ENCODE measurements around the gene NOL4L.

DNA sequence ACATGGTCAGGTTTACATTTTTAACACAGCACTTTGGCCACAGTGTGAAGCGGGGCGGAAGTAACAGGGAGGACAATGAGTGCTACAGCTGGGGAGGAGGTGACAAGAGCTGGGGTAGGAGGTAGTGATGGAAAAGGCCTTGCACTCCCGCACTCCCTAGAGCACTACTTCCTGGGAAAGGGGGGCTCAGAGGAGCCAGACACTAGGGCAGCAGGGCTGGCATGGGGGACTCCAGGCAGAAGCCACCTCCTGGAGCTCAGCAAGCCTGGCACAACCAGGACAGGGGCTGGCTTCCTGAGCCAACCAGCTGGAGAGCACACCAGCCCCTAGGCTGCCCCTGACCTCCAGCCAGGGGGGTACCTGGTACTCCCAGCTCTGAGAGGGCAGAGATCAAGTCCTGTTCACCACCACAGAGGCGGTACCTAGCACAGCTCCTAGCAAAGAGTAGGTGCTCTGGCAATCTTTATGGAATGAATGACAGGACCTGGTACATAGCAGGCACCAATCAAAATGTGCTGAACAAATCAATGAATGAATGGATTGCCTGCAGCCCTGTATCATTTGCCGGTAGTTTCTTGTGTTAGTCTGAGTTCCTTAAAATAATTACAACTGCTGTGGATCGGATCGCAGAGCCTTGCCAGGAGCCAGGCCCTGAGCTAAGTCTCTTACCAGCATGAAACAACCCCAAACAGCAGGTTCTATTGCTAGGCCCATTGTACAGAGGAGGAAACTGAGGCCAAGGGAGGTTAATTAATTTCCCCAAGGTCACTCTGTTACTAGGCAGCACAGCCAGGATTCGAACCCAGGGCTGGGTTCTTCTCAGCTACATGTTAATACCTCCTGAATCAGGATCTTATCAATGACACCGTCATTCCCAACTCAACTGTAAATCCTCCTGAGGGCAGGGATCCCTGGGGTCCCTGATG lies 15.5 kb downstream of the NOL4L start:
- TF ChIP-seq, protein P1, sequence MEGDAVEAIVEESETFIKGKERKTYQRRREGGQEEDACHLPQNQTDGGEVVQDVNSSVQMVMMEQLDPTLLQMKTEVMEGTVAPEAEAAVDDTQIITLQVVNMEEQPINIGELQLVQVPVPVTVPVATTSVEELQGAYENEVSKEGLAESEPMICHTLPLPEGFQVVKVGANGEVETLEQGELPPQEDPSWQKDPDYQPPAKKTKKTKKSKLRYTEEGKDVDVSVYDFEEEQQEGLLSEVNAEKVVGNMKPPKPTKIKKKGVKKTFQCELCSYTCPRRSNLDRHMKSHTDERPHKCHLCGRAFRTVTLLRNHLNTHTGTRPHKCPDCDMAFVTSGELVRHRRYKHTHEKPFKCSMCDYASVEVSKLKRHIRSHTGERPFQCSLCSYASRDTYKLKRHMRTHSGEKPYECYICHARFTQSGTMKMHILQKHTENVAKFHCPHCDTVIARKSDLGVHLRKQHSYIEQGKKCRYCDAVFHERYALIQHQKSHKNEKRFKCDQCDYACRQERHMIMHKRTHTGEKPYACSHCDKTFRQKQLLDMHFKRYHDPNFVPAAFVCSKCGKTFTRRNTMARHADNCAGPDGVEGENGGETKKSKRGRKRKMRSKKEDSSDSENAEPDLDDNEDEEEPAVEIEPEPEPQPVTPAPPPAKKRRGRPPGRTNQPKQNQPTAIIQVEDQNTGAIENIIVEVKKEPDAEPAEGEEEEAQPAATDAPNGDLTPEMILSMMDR (conservative IDR thresholded peaks at IDR 0.05; ENCODE audit: low read depth, low read length): no peak
- no peak for TF ChIP-seq EZH2 (IDR thresholded peaks at IDR 0.05; ENCODE audit: borderline replicate concordance, low read depth, low read length, poor library complexity, severe bottlenecking)

Measured in A673 (cell line).